Activated CD8-positive, alpha-beta memory T cell treated with anti-CD3 and anti-CD28 coated beads, Interleukin-2, amount 10 ng/mL, durations not matched to agents 7 days and 5 days (primary cell): ENCODE measurements around the gene PELI3. TPM values are rescaled to one million over a fixed set of nuclear protein-coding genes. Genes with fewer than 3 reads are reported as not detected.
A peak's percentile ranks its signal among the peaks of the same experiment; 100 is the strongest.

Source experiments
- ATAC-seq: fragments of 150-1000 bp; cut with Tn5 transposase; one replicate; pipeline ENCODE4 v1.10.0; 2021; ENCODE audit warnings: moderate library complexity
- CTCF ChIA-PET: fragments of 350-600 bp; sonication (Branson Sonifier 250); formaldehyde crosslinking; loops from one replicate; lab custom pipeline; 2021; ENCODE audit warnings: antibody characterized with exemption; lab: Charles Lee
- DNase-seq: peaks from one replicate; pipeline ENCODE4 v3.0.0-alpha.2; 2020
- H3K27ac Mint-ChIP-seq: one replicate; pipeline ENCODE4 v1.8.0; 2021; ENCODE audit warnings: mild to moderate bottlenecking, mixed read lengths
- H3K27me3 Mint-ChIP-seq: one replicate; pipeline ENCODE4 v1.8.0; 2021; ENCODE audit warnings: mixed read lengths
- H3K36me3 Mint-ChIP-seq: one replicate; pipeline ENCODE4 v1.8.0; 2021; ENCODE audit warnings: mild to moderate bottlenecking, mixed read lengths
- H3K4me1 Mint-ChIP-seq: one replicate; pipeline ENCODE4 v1.8.0; 2021; ENCODE audit warnings: mixed read lengths
- H3K4me3 Mint-ChIP-seq: one replicate; pipeline ENCODE4 v1.8.0; 2021; ENCODE audit warnings: mild to moderate bottlenecking, moderate library complexity, mixed read lengths
- H3K9me3 Mint-ChIP-seq: one replicate; pipeline ENCODE4 v1.8.0; 2022; ENCODE audit warnings: low read depth, mixed read lengths
- total RNA-seq, 2 experiments: library from RNA; stranded (reverse); gene quantifications; one replicate each; pipeline ENCODE4 v1.2.3, GENCODE V29; 2021

Gene PELI3, protein sequence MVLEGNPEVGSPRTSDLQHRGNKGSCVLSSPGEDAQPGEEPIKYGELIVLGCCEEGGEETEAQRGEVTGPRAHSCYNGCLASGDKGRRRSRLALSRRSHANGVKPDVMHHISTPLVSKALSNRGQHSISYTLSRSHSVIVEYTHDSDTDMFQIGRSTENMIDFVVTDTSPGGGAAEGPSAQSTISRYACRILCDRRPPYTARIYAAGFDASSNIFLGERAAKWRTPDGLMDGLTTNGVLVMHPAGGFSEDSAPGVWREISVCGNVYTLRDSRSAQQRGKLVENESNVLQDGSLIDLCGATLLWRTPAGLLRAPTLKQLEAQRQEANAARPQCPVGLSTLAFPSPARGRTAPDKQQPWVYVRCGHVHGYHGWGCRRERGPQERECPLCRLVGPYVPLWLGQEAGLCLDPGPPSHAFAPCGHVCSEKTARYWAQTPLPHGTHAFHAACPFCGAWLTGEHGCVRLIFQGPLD
- total RNA-seq, result 1 to 10 TPM; 4.1 to 5.7 TPM

DNA sequence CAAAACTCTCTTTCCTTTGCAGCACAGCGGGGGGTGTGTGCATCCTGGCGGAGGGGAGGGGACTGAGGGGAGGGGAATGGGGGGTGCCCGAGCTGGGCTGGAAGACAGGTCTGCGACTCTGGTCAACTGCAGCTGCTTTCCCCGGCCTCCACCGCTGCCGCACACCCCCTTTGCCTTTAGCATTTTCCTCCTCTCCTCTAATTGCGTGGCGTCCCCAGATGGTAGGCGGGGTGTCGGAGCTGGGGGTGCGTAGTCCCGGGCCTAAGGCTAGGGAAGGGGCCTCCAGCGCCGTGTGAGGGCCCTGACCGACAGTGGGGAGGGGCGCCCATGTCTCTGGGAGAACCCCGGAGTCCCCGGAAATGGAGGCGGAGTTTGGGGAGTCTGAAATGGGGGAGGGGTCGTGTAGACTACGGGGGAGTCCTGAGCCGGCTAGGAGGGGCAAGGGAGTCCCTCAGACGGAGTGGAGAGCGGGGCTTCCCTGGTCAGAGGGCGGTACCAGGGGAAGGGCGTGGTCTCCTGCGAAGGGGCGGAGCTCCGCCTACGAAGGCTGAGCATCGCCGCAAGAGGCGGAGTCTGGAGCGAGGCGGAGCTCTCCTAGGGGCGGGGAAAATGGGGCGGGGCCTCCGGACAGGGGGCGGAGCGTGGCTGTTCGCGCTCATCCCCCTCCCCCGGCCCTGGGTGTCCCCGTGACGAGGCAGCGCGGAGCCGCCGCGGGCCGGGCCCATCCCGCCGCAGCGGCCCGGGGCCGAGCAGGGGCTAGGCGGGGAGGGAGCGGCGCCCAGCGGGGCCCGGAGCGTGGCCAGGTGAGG lies at the start of gene PELI3:
Gene PELI3, plus strand, starts transcription at position 681 of the 809 bp plus-strand sequence. CDS start 1,224 bp downstream, outside the sequence.
- peaks cover 27% of the 10 kb centered on the region for H3K4me1 Mint-ChIP-seq
- H3K27me3 Mint-ChIP-seq, result no peaks in the 10 kb centered on the region

DNA sequence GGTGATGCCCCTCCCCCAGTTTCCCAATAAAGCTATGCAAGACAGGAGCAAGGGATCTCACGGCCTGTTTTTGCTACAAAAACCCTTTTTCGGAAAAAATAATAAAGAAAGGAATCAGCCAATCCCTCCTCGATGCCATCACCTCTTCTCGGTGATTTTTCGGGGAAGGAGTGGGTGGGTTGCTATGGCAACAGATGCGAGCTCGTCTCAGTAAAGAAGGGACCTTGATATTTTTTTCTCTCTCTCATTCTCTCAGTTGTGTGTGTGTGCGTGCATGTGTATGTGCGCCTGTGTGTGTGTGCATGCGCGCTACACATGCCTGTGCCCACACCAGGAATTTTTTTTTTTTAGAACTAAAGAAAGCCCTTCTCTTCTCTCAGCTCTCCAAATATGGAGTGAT lies 49.7 kb upstream of the PELI3 start:
- CTCF ChIA-PET, result interaction anchor here (1.4 to 3.3 kb wide), 3 partner anchors 9 to 262 kb away, joined by 8 to 28 read pairs (median 10); no protein-coding TSS in a partner anchor
- ATAC-seq (no peak), DNase-seq (no peak)
- peaks cover 65% of the 10 kb centered on the region for H3K27me3 Mint-ChIP-seq
- no peaks in the 10 kb centered on the region for H3K36me3 Mint-ChIP-seq
- H3K9me3 Mint-ChIP-seq, result peaks cover 3% of the 10 kb centered on the region
- H3K4me3 Mint-ChIP-seq, result no peak overlapping the region
- peaks cover 14% of the 10 kb centered on the region for H3K4me1 Mint-ChIP-seq
- H3K27ac Mint-ChIP-seq, result no peak overlapping the region

More for the DNA sequence above, at the start of gene PELI3:
- DNase-seq (peak; percentile 95), ATAC-seq (peak; percentile 91)
- Mint-ChIP-seq H3K27ac (peak within 1 kb of the TSS; percentile 75), H3K36me3 (peaks cover 1% of the 10 kb centered on the region), H3K9me3 (no peaks in the 10 kb centered on the region), H3K4me3 (peak within 1 kb of the TSS; percentile 80)
- CTCF ChIA-PET, result interaction anchor here (0.6 to 5.2 kb wide), 8 partner anchors 13 to 214 kb away, joined by 3 to 43 read pairs (median 3); partner anchors contain the start of genes DPP3, MRPL11 and RBM4B

DNA sequence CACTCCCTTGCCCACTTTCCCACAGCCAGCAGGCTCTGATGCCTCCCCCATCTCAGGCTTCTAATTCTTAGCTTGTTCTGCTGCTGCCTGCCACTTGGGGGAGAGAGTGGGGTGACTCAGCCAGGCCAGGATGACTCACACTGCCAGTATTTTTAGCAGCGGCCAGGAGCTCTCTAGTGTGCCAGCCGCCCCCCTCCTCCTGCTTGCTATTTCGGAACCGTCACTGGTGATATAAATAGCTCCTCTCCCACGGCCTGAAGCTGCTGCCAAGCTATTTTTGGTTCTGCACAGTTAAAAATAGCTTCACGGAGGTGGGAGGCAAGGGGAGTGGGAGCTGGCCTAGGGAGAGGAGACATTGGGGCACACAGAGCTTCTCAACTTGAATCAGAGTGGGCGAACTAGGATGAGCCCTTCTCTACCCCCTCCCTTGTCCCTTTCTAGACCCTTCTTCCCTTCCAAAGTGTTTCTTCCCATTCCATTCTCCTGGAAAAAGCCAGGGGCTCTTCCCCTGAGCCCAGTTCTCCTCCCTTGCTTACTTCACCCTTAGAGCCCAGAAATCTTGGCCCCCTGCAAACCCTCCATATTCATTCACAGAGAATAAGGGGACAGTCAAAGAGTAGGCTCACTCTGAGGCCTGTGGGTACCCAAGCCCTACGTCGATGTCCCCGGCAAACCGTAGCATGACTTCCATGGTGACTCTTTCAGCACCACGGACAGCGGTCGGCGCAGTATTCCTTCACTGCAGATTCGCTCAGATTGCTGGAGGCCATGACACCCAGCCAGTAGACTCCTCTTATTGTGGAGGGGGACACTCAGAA lies 48.3 kb upstream of the PELI3 start:
- Mint-ChIP-seq H3K27me3 (peaks cover 58% of the 10 kb centered on the region), H3K4me3 (no peak overlapping the region), H3K36me3 (no peaks in the 10 kb centered on the region), H3K4me1 (peaks cover 14% of the 10 kb centered on the region), H3K9me3 (peaks cover 3% of the 10 kb centered on the region), H3K27ac (no peak overlapping the region)
- ATAC-seq (peak; percentile 61), DNase-seq (peak; percentile 73)
- CTCF ChIA-PET, result interaction anchor here (1.0 to 3.3 kb wide), 9 partner anchors 10 to 260 kb away, joined by 3 to 28 read pairs (median 8); partner anchors contain the start of genes MRPL11 and RBM4B

DNA sequence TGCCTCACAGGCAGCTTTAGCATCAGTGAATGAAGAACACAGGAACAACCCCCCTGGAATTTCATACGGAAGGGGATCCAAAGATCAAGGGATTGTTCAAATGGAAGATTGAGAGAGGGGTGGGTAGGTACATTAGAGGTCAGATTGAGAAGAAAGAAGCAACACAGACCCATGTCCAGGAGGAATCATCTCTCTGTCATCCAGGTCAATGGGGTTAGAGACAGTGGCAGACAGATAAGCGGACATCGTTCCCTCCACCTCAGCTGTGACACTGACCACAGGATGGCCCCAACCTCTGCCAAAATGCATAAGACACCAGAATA lies 47.8 kb upstream of the PELI3 start:
- peaks cover 58% of the 10 kb centered on the region for H3K27me3 Mint-ChIP-seq
- CTCF ChIA-PET, result interaction anchor here (1.1 to 3.3 kb wide), 3 partner anchors 11 to 33 kb away, joined by 3 to 28 read pairs (median 8); partner anchors contain the start of gene MRPL11
- H3K27ac Mint-ChIP-seq, result no peak overlapping the region
- ATAC-seq (no peak), DNase-seq (no peak)
- no peak overlapping the region for H3K4me3 Mint-ChIP-seq
- H3K9me3 Mint-ChIP-seq, result peaks cover 3% of the 10 kb centered on the region
- peaks cover 14% of the 10 kb centered on the region for H3K4me1 Mint-ChIP-seq
- no peaks in the 10 kb centered on the region for H3K36me3 Mint-ChIP-seq

DNA sequence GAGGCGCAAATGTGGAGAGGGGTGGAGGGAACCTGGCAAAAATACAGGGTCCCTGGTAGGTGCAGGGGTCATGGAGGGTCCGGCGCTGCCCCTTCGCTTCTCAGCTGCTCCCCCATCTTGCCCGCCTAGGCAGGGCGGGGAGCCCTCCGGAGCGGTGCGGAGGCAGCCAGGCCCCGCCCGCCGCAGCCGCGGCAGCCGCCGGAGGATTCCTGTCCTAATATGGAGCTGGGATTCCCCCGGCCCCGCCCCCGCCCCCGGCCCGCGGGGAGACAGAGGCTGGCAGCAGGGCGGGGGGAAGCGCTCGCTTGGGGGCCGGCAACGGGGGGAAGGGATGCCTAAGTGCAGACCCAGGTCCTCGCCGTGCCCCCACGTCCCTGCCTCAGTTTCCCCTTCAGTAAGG lies 46.9 kb upstream of the PELI3 start:
- Mint-ChIP-seq H3K27me3 (peaks cover 52% of the 10 kb centered on the region), H3K4me1 (peaks cover 14% of the 10 kb centered on the region), H3K4me3 (no peak overlapping the region), H3K27ac (no peak overlapping the region), H3K9me3 (peaks cover 3% of the 10 kb centered on the region), H3K36me3 (no peaks in the 10 kb centered on the region)
- ATAC-seq, result no peak
- CTCF ChIA-PET, result interaction anchor here (1.1 to 3.3 kb wide), 3 partner anchors 11 to 34 kb away, joined by 3 to 35 read pairs (median 28); no protein-coding TSS in a partner anchor
- no peak for DNase-seq

DNA sequence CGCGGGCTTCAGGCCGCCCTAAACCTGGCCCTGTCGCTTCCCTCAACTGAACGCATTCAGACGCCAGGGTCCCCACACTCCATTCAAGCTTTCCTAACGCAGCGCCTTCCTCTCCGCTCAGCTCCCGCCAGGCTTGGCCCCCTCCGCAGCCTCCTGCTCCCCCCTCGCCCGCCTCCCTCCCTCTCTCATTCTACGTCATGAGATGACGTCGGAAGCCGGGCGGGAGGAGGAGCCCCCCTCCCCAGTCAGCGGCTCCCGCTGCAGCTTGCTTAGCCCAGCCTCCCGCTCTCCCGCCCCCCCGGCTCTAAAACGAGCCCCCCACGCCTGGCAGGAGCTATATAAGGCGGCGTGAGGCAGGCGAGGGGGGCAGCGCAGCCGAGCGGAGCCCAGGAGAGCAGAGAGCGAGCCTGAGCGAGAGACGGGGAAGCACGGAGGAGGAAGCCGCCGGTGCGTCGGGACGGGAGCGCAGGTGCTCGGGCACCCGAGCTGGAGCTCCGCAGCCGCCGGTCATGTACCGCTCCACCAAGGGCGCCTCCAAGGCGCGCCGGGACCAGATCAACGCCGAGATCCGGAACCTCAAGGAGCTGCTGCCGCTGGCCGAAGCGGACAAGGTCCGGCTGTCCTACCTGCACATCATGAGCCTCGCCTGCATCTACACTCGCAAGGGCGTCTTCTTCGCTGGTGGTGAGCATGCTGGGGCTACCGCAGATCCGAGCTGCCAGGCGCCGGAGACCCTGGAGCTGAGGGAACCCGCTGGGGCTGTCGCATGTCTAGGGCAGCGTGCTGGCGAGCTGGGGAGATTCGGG lies 45.8 kb upstream of the PELI3 start, which contains the start of gene NPAS4:
Gene NPAS4, plus strand, starts transcription at position 365 of the 806 bp plus-strand sequence. Its CDS starts 145 bp downstream, at position 510.
- Mint-ChIP-seq H3K4me1 (peaks cover 14% of the 10 kb centered on the region), H3K9me3 (peaks cover 3% of the 10 kb centered on the region), H3K4me3 (no peak within 1 kb of the TSS), H3K27me3 (peaks cover 42% of the 10 kb centered on the region), H3K36me3 (no peaks in the 10 kb centered on the region), H3K27ac (no peak within 1 kb of the TSS)
- ATAC-seq (no peak), DNase-seq (no peak)
- CTCF ChIA-PET, result interaction anchor here (0.7 to 3.0 kb wide), 15 partner anchors 9 to 257 kb away, joined by 3 to 35 read pairs (median 4); partner anchors contain the start of genes DPP3, MRPL11, PELI3 and RBM4B

DNA sequence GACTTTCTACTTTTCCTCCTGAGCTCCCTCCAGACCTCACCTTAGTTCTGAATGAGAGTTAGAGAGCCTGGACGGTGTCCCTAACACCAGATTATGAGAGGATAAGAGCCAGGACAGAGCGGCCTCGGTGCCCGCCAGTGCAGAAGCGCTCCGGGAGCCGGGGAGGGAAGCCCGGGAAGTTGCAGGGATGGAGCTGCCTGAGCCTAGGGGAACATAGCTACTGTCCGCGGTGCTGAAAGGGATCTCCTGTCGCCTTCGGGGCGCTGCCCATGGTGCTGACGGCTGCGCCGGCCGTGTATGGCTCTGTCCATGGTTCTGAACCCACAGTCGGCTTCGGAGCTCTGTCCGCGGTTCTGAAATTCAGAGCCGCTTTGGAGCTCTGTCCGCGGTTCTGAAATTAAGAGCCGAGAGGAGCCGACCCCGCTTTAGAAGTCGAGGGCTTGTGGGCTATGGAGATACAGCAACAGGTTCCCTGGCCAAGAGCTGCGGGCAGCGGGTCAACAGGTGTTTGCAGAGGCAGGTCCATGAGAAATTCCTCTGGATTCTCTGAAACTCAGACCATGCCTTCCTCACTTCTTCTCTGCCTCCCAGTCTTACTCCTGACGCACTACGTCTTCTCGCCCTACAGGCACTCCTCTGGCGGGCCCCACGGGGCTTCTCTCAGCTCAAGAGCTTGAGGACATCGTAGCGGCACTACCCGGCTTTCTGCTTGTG lies 45.1 kb upstream of the PELI3 start:
- Mint-ChIP-seq H3K4me1 (peaks cover 14% of the 10 kb centered on the region), H3K4me3 (no peak overlapping the region), H3K27me3 (peaks cover 35% of the 10 kb centered on the region), H3K27ac (no peak overlapping the region), H3K36me3 (no peaks in the 10 kb centered on the region), H3K9me3 (peaks cover 3% of the 10 kb centered on the region)
- DNase-seq (peak; percentile 91), ATAC-seq (peak; percentile 79)
- CTCF ChIA-PET, result interaction anchor here (0.7 to 3.0 kb wide), 15 partner anchors 8 to 256 kb away, joined by 3 to 35 read pairs (median 4); partner anchors contain the start of genes DPP3, MRPL11, PELI3 and RBM4B

DNA sequence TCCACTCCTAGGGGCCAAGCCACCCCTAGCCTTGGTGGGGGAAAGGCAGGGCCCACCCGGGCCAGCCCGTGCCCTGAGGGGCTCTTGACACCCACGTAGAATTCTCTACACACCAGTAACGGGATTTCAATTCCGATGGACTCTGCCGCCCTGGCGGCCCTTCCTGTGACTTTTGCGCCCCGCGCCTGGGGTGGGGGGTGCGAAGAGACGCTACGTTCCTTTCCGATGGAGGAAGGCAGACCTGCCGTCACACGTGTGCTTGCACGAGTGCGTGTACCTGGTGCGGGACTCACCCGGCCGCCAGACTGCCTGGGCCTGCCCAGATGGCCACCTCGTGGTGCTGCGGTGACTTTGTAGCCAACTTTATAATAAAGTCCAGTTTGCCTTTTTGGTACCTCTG lies 40.4 kb upstream of the PELI3 start:
- no peaks in the 10 kb centered on the region for H3K36me3 Mint-ChIP-seq
- H3K9me3 Mint-ChIP-seq, result no peaks in the 10 kb centered on the region
- no peaks in the 10 kb centered on the region for H3K4me1 Mint-ChIP-seq
- DNase-seq, result no peak
- CTCF ChIA-PET, result interaction anchor here (5.0 kb wide), 1 partner anchor 18 kb away, joined by 37 read pairs; no protein-coding TSS in a partner anchor
- H3K27me3 Mint-ChIP-seq, result peaks cover 4% of the 10 kb centered on the region
- H3K27ac Mint-ChIP-seq, result no peak overlapping the region
- no peak overlapping the region for H3K4me3 Mint-ChIP-seq
- no peak for ATAC-seq

DNA sequence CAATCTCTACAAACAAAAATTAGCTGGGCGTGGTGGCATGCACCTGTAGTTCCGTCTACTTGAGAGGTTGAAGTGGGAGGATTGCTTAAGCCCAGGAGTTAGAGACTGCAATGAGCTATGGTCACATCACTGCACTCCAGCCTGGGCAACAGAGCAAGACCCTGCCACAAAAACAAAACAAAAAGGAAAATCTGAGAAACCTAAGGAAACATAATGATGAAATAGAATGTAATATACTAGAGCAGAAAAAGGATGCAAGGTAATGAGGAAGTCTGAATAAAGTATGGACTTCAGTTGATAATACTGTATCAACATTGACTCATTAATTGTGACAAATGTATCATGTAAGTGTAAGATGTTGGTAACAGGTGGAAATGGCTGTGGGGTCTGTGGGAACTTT lies 37.8 kb upstream of the PELI3 start:
- peaks cover 2% of the 10 kb centered on the region for H3K36me3 Mint-ChIP-seq
- ATAC-seq (no peak), DNase-seq (no peak)
- H3K9me3 Mint-ChIP-seq, result no peaks in the 10 kb centered on the region
- H3K27ac Mint-ChIP-seq, result no peak overlapping the region
- no peak overlapping the region for H3K4me3 Mint-ChIP-seq
- no peaks in the 10 kb centered on the region for H3K4me1 Mint-ChIP-seq
- H3K27me3 Mint-ChIP-seq, result no peaks in the 10 kb centered on the region
- CTCF ChIA-PET, result interaction anchor here (1.4 to 5.0 kb wide), 4 partner anchors 10 to 249 kb away, joined by 4 to 37 read pairs (median 15); partner anchors contain the start of genes MRPL11 and RBM4B

DNA sequence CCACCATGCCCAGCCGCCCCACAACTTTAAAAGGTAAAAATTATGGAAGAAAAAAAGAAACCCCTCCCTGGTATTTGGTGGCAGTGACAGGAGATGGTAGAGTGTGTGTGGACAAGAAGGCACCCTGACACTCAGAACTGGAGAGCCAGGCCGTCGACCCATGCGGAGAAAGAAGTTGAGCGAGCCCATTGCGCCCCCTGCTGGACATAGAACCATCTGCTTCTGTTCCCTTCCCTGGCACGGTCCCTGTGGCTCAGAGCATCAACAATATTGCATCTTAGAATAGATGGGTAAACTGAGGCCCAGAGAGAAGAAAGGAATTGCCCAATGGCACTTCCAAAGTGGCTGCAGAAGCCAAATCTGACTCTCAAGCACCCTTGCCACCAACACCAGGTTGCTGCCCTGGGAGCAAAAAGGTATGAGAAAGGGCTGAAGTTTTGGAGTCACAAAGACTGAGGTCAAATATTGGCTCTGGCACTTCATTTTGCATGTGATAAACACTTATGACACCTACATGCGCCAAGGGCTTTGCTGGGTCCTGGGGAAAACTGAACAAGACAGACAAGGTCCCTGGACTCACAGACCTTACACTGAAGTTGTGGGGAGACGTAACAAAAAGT lies 36.6 kb upstream of the PELI3 start:
- H3K9me3 Mint-ChIP-seq, result no peaks in the 10 kb centered on the region
- peak; percentile 82 for DNase-seq
- no peak overlapping the region for H3K27ac Mint-ChIP-seq
- H3K27me3 Mint-ChIP-seq, result no peaks in the 10 kb centered on the region
- no peaks in the 10 kb centered on the region for H3K4me1 Mint-ChIP-seq
- CTCF ChIA-PET, result interaction anchor here (0.7 to 5.0 kb wide), 13 partner anchors 9 to 1750 kb away, joined by 3 to 37 read pairs (median 5); partner anchors contain the start of genes DPP3, MRPL11, NPAS4 and RBM4B
- peak; percentile 95 for ATAC-seq
- peaks cover 2% of the 10 kb centered on the region for H3K36me3 Mint-ChIP-seq
- H3K4me3 Mint-ChIP-seq, result no peak overlapping the region
